Upper lobe of left lung (tissue), 4 donors: ENCODE data around the gene PARP16.

Source experiments
- EP300 ChIP-seq, 4 donors: sonication (generic); formaldehyde crosslinking; IDR thresholded peaks; one replicate each; pipeline ENCODE4 v1.5.1; 2017; ENCODE audit warnings: antibody characterized with exemption in 4 of 4, control low read depth in 2 of 4
- TF ChIP-seq, protein P1 (sequence below), 6 experiments: fragments of 450-650 bp in 4 of 6; fragments of 200-600 bp in 2 of 6; sonication (generic) in 2 of 6; IDR thresholded peaks; one replicate each; pipeline ENCODE4 v1.5.1; 2016 to 2019; ENCODE audit warnings: antibody characterized with exemption in 6 of 6

GRCh38 chr15:65222891-65223290, 63.8 kb downstream of the PARP16 start:
- TF ChIP-seq, protein P1, sequence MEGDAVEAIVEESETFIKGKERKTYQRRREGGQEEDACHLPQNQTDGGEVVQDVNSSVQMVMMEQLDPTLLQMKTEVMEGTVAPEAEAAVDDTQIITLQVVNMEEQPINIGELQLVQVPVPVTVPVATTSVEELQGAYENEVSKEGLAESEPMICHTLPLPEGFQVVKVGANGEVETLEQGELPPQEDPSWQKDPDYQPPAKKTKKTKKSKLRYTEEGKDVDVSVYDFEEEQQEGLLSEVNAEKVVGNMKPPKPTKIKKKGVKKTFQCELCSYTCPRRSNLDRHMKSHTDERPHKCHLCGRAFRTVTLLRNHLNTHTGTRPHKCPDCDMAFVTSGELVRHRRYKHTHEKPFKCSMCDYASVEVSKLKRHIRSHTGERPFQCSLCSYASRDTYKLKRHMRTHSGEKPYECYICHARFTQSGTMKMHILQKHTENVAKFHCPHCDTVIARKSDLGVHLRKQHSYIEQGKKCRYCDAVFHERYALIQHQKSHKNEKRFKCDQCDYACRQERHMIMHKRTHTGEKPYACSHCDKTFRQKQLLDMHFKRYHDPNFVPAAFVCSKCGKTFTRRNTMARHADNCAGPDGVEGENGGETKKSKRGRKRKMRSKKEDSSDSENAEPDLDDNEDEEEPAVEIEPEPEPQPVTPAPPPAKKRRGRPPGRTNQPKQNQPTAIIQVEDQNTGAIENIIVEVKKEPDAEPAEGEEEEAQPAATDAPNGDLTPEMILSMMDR (IDR thresholded peaks at IDR 0.05): no peak
- TF ChIP-seq EP300 (IDR thresholded peaks at IDR 0.05): no peak
